IMR-90 (cell line): Measurements from ENCODE around the gene CHD3. TPM values are rescaled to one million over a fixed set of nuclear protein-coding genes. Genes with fewer than 3 reads are reported as not detected.
A peak's percentile ranks its signal among the peaks of the same experiment; 100 is the strongest.

Experiments used
- ATAC-seq: fragments of 200-7000 bp; cut with Tn5 transposase; 2 replicates; pipeline ENCODE4 v1.9.1; 2020; ENCODE audit warnings: low read depth, mild to moderate bottlenecking, moderate library complexity
- BruUV-seq: library from RNA; stranded (reverse); fragments of 400-500 nt; replicated peaks from 2 replicates; lab custom pipeline; 2021; lab: Mats Ljungman, UMichigan
- CTCF ChIA-PET: fragments of 300-600 bp; formaldehyde crosslinking; extraction: SDS; loops from one replicate; lab custom pipeline; 2021; ENCODE audit warnings: antibody characterized with exemption; lab: Yijun Ruan, JAX
- POLR2A ChIA-PET: fragments of 300-600 bp; sonication (Branson Sonifier 250); formaldehyde crosslinking; loops from one replicate; lab custom pipeline; 2022; ENCODE audit warnings: antibody characterized with exemption; ENCODE audit not compliant: unreplicated experiment; lab: Charles Lee
- DNase-seq: peaks from one replicate; pipeline ENCODE4 v3.0.0; 2013
- H2AFZ ChIP-seq: replicated peaks from 2 replicates; pipeline ENCODE3; 2013; ENCODE audit warnings: low read length, mild to moderate bottlenecking; ENCODE audit not compliant: poor library complexity
- H2AK5ac ChIP-seq: 2 replicates; pipeline ENCODE4 v1.6.1; 2013; ENCODE audit warnings: low read depth, low read length, inconsistent platforms
- H2AK9ac ChIP-seq: replicated peaks from 2 replicates; pipeline ENCODE3; 2013; ENCODE audit warnings: mild to moderate bottlenecking, low read depth, low read length, moderate library complexity; ENCODE audit not compliant: poor library complexity
- H2BK120ac ChIP-seq: 2 replicates; pipeline ENCODE4 v1.6.1; 2013; ENCODE audit warnings: low read depth, low read length, inconsistent platforms
- H2BK15ac ChIP-seq: 3 replicates; pipeline ENCODE4 v1.6.1; 2013; ENCODE audit warnings: low read depth, low read length, inconsistent platforms
- H2BK20ac ChIP-seq: 2 replicates; pipeline ENCODE4 v1.6.1; 2013; ENCODE audit warnings: low read depth, mild to moderate bottlenecking, inconsistent platforms, low read length, moderate library complexity
- H2BK5ac ChIP-seq: 2 replicates; pipeline ENCODE4 v1.6.1; 2013; ENCODE audit warnings: mild to moderate bottlenecking, low read depth, low read length, inconsistent platforms; ENCODE audit not compliant: poor library complexity, severe bottlenecking
- H3K14ac ChIP-seq: replicated peaks from 2 replicates; pipeline ENCODE4 v1.6.1; 2013; ENCODE audit warnings: low read depth, low read length, inconsistent platforms
- H3K18ac ChIP-seq: 2 replicates; pipeline ENCODE4 v1.6.1; 2013; ENCODE audit warnings: low read depth, low read length, control low read depth
- H3K23ac ChIP-seq: 2 replicates; pipeline ENCODE4 v1.6.1; 2013; ENCODE audit warnings: low read depth, low read length, inconsistent platforms
- H3K27ac ChIP-seq: 2 replicates; pipeline ENCODE4 v1.5.1; 2013; ENCODE audit warnings: mild to moderate bottlenecking, control low read depth, low read length; ENCODE audit not compliant: insufficient read depth
- H3K27me3 ChIP-seq: 2 replicates; pipeline ENCODE4 v1.6.1; 2013; ENCODE audit warnings: low read length; ENCODE audit not compliant: control insufficient read depth, insufficient read depth
- H3K36me3 ChIP-seq: 2 replicates; pipeline ENCODE4 v1.6.1; 2013; ENCODE audit warnings: low read length, mixed read lengths; ENCODE audit not compliant: control insufficient read depth, insufficient read depth
- H3K4ac ChIP-seq: 2 replicates; pipeline ENCODE4 v1.6.1; 2013; ENCODE audit warnings: low read depth, low read length, inconsistent platforms
- H3K4me1 ChIP-seq: 2 replicates; pipeline ENCODE4 v1.6.1; 2013; ENCODE audit warnings: low read length, mixed read lengths; ENCODE audit not compliant: control insufficient read depth, insufficient read depth
- H3K4me2 ChIP-seq: 2 replicates; pipeline ENCODE4 v1.6.1; 2013; ENCODE audit warnings: low read depth, mild to moderate bottlenecking, control low read depth, low read length, moderate library complexity
- H3K4me3 ChIP-seq: 2 replicates; pipeline ENCODE4 v1.5.1; 2013; ENCODE audit warnings: low read depth, mild to moderate bottlenecking, control low read depth, low read length, moderate library complexity; ENCODE audit not compliant: insufficient read depth
- H3K56ac ChIP-seq: 2 replicates; pipeline ENCODE4 v1.6.1; 2013; ENCODE audit warnings: low read length, inconsistent platforms; ENCODE audit not compliant: insufficient read depth; ENCODE audit errors: extremely low read depth
- H3K79me1 ChIP-seq, 2 experiments: 2 replicates each; pipeline ENCODE4 v1.6.1; 2013; ENCODE audit warnings: low read length in 2 of 2, inconsistent platforms in 1 of 2, low read depth in 1 of 2
- H3K9ac ChIP-seq: 2 replicates; pipeline ENCODE4 v1.6.1; 2013; ENCODE audit warnings: low read depth, low read length, control low read depth
- H3K9me1 ChIP-seq: 2 replicates; pipeline ENCODE4 v1.6.1; 2013; ENCODE audit warnings: low read length, inconsistent platforms; ENCODE audit not compliant: insufficient read depth
- H3K9me3 ChIP-seq: 2 replicates; pipeline ENCODE4 v1.6.1; 2013; ENCODE audit warnings: low read length; ENCODE audit not compliant: control insufficient read depth, insufficient read depth
- H4K20me1 ChIP-seq: 2 replicates; pipeline ENCODE4 v1.6.1; 2013; ENCODE audit warnings: low read length, inconsistent platforms; ENCODE audit not compliant: insufficient read depth
- H4K5ac ChIP-seq: 2 replicates; pipeline ENCODE4 v1.6.1; 2013; ENCODE audit warnings: mild to moderate bottlenecking, low read depth, low read length, control low read depth
- H4K8ac ChIP-seq, 2 experiments: 2 replicates each; pipeline ENCODE4 v1.6.1; 2013; ENCODE audit warnings: low read depth in 2 of 2, low read length in 2 of 2, control low read depth in 1 of 2, inconsistent platforms in 1 of 2
- H4K91ac ChIP-seq: 2 replicates; pipeline ENCODE4 v1.6.1; 2013; ENCODE audit warnings: low read depth, low read length, inconsistent platforms; ENCODE audit not compliant: insufficient read depth
- BHLHE40 ChIP-seq: fragments of 150-350 bp; IDR thresholded peaks from 2 replicates; pipeline ENCODE4 v1.6.1; 2016; ENCODE audit warnings: mild to moderate bottlenecking, low read depth, low read length
- CEBPB ChIP-seq: IDR thresholded peaks from 2 replicates; pipeline ENCODE4 v1.6.1; 2012; ENCODE audit warnings: low read depth, low read length, improper control_type of control experiment
- FOS ChIP-seq: fragments of 150-350 bp; IDR thresholded peaks from 2 replicates; pipeline ENCODE4 v1.6.1; 2016; ENCODE audit warnings: low read depth, low read length
- MXI1 ChIP-seq: IDR thresholded peaks from 2 replicates; pipeline ENCODE4 v1.6.1; 2012; ENCODE audit warnings: low read depth, mild to moderate bottlenecking, low read length, moderate library complexity, borderline replicate concordance
- POLR2A ChIP-seq: IDR thresholded peaks from 2 replicates; pipeline ENCODE4 v1.6.1; 2012; ENCODE audit warnings: mild to moderate bottlenecking, low read depth, low read length
- RAD21 ChIP-seq: IDR thresholded peaks from 2 replicates; pipeline ENCODE4 v1.6.1; 2012; ENCODE audit warnings: low read length, improper control_type of control experiment
- RFX5 ChIP-seq: IDR thresholded peaks from 2 replicates; pipeline ENCODE4 v1.8.0; 2012; ENCODE audit warnings: low read depth, mild to moderate bottlenecking, low read length, moderate library complexity
- WGBS, 2 experiments: methylation state at CpG; one replicate each; pipeline versions ENCODE4 v1.1.5 to v1.1.7; 2013; ENCODE audit warnings: missing lambda C conversion rate in 2 of 2; ENCODE audit not compliant: insufficient read length in 1 of 2; ENCODE audit errors: extremely low coverage in 2 of 2; 5-methylcytosine and 5-hydroxymethylcytosine counted together
- dilution Hi-C: fragments of 300-500 bp; cut with HindIII; formaldehyde crosslinking; loops from one replicate; pipeline ENCODE4 v1.14.3; 2018; ENCODE audit warnings: low sequenced_read_pairs; ENCODE audit not compliant: unreplicated experiment
- in situ Hi-C: fragments of 300-500 bp; cut with MboI; formaldehyde crosslinking; loops from 3 replicates; pipeline ENCODE4 v1.14.3; 2019; ENCODE audit warnings: low sequenced_read_pairs, inconsistent platforms, mixed read lengths
- intact Hi-C: fragments of 100-400 bp; cut with micrococcal nuclease; formaldehyde crosslinking; loops from 2 replicates; pipeline ENCODE4 v1.10.0; 2022
- polyA plus RNA-seq, 3 experiments: library from polyadenylated mRNA; depleted of rRNA; stranded (reverse); fragments of >200 nt; gene quantifications; 2 replicates each; pipeline ENCODE4 v1.2.3, GENCODE V29; 2012; ENCODE audit warnings: low replicate concordance in 1 of 3
- total RNA-seq: library from RNA; depleted of rRNA; stranded (reverse); fragments of >200 nt; gene quantifications from 2 replicates; pipeline ENCODE4 v1.2.3, GENCODE V29; 2012
- TF ChIP-seq, protein P1 (sequence below): fragments of 150-350 bp; IDR thresholded peaks from 2 replicates; pipeline ENCODE4 v1.6.1; 2016; ENCODE audit warnings: low read depth, mild to moderate bottlenecking, low read length, moderate library complexity, borderline replicate concordance
- TF ChIP-seq, protein P2 (sequence below): conservative IDR thresholded peaks from 2 replicates; pipeline ENCODE4 v1.5.1; 2012; ENCODE audit warnings: mild to moderate bottlenecking, low read depth, low read length, improper control_type of control experiment

The CHD3 gene
- total and polyA plus RNA-seq, 2 of the 4 experiments (the other 2 are of a cell fraction): 65.4 to 78.1 TPM

DNA sequence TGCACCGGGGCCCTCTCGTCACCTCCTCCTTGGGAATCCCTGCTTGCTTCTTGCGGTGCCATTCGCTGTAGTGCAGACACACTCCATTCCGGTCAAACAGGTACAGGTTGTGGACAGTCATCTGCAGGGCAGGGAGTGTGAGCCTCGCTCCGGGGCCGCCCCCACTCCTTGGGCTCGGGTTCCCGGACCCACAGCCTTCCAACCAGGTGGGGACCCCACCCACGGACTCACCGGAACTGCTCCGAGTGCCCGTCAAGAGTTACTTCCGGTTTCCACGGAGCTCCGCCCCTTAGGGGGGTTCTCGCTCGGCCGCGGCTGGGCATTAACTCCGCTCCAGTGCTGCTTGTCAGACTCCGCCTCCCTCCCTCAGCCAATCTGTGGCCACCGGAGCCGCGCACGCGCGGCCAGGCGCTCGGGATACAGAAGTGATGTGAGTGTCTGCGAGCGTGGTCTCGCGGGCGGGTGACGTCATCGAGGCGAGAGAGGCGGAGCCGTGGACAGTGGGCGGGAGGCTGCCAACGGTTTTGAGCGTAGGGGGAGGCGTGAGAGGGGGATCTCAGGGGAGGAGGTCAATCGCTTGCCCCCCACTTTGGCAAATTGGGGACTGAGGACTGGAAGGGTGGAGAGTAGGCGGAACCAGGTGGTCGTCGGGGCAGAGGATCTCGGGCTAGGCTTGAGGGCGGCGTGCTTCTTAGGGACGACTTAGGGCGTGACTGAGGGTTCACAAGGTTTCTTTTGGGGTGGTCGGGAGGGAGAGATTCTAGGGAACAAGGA is 43.3 kb downstream of the CHD3 start, which contains the start of the genes CNTROB and TRAPPC1 (continued):
- TF ChIP-seq, protein P1, sequence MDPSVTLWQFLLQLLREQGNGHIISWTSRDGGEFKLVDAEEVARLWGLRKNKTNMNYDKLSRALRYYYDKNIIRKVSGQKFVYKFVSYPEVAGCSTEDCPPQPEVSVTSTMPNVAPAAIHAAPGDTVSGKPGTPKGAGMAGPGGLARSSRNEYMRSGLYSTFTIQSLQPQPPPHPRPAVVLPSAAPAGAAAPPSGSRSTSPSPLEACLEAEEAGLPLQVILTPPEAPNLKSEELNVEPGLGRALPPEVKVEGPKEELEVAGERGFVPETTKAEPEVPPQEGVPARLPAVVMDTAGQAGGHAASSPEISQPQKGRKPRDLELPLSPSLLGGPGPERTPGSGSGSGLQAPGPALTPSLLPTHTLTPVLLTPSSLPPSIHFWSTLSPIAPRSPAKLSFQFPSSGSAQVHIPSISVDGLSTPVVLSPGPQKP: 0 out of 2 replicates have a peak, but pooled peaks have one; percentile 38

- ChIA-PET CTCF (interaction anchor here (0.5 to 1.9 kb wide), 4 partner anchors 12 to 167 kb away, joined by 3 to 6 read pairs (median 4); no protein-coding TSS in a partner anchor), POLR2A (interaction anchor here (0.6 to 1.5 kb wide), 3 partner anchors 15 to 17 kb away, joined by 4 to 6 read pairs (median 6); partner anchors contain the start of gene RNF227)
- H3K14ac ChIP-seq: peak overlapping the region; percentile 99
- H4K8ac ChIP-seq: peak overlapping the region; percentile 78 to 95; a peak in 3 of 4 replicates
- peak overlapping the region; percentile 96 for H3K4ac ChIP-seq
- DNase-seq (peak; percentile 21), ATAC-seq (peak; percentile 35)
- peak overlapping the region; percentile 94 for H2AK5ac ChIP-seq
- intact Hi-C loops (loop anchor here (1.0 to 5.0 kb wide), 3 partner anchors 17 to 125 kb away; no protein-coding TSS in a partner anchor), in situ Hi-C loops (no loop called here), dilution Hi-C loops (no loop called here)
- 0 out of 3 replicates have a peak overlapping the region, but pooled peaks have one; percentile 54 for H2BK15ac ChIP-seq
- peak overlapping the region; percentile 80 for H3K4me3 ChIP-seq
- H3K18ac ChIP-seq: peak overlapping the region; percentile 66; the same call in 1 of the 2 replicates
- peak overlapping the region; percentile 86 for H3K56ac ChIP-seq
- no peaks in the 10 kb centered on the region for H3K9me3 ChIP-seq
- BruUV-seq: TSS peak; percentile 85
- no peak overlapping the region for H2BK20ac ChIP-seq
- peak overlapping the region; percentile 97 for H2AFZ ChIP-seq
- peaks cover 38 to 67% of the 10 kb centered on the region in 2 experiments for H3K79me1 ChIP-seq
- H2AK9ac ChIP-seq: peak overlapping the region; percentile 97
- H3K4me1 ChIP-seq: peaks cover 7% of the 10 kb centered on the region; the same call in 1 of the 2 replicates
- peak overlapping the region; percentile 97 for H3K23ac ChIP-seq
- TF ChIP-seq, protein P1: no peak
- no peak for TF ChIP-seq RAD21
- TF ChIP-seq, protein P2, sequence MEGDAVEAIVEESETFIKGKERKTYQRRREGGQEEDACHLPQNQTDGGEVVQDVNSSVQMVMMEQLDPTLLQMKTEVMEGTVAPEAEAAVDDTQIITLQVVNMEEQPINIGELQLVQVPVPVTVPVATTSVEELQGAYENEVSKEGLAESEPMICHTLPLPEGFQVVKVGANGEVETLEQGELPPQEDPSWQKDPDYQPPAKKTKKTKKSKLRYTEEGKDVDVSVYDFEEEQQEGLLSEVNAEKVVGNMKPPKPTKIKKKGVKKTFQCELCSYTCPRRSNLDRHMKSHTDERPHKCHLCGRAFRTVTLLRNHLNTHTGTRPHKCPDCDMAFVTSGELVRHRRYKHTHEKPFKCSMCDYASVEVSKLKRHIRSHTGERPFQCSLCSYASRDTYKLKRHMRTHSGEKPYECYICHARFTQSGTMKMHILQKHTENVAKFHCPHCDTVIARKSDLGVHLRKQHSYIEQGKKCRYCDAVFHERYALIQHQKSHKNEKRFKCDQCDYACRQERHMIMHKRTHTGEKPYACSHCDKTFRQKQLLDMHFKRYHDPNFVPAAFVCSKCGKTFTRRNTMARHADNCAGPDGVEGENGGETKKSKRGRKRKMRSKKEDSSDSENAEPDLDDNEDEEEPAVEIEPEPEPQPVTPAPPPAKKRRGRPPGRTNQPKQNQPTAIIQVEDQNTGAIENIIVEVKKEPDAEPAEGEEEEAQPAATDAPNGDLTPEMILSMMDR: no peak
- no peak for TF ChIP-seq BHLHE40
- TF ChIP-seq FOS: no peak
- no peak for TF ChIP-seq CEBPB
- no peak for TF ChIP-seq POLR2A
- no peak for TF ChIP-seq MXI1
- TF ChIP-seq RFX5: no peak
- peak overlapping the region; percentile 82 for H2BK5ac ChIP-seq
- H3K4me2 ChIP-seq: peak overlapping the region; percentile 95
- 0% methylated on average over 6 of the region's 17 CpGs; no CpG with 5 or more reads in 1 of the 2 experiments for WGBS, 2 experiments
- peaks cover 8% of the 10 kb centered on the region for H3K36me3 ChIP-seq
- H3K9me1 ChIP-seq: peaks cover 10% of the 10 kb centered on the region
- peak overlapping the region; percentile 94 for H3K9ac ChIP-seq
- H4K5ac ChIP-seq: peak overlapping the region; percentile 69
- peak overlapping the region; percentile 90 for H3K27ac ChIP-seq
- H2BK120ac ChIP-seq: peak overlapping the region; percentile 78
- H4K20me1 ChIP-seq: no peaks in the 10 kb centered on the region; the same call in 1 of the 2 replicates
- peak overlapping the region; percentile 95 for H4K91ac ChIP-seq
- no peaks in the 10 kb centered on the region for H3K27me3 ChIP-seq
Measured at GRCh38 chr17:7932483-7932891, 43.9 kb downstream of the CHD3 start.
